Erythroblast (primary cell): Measurements from ENCODE around the gene BTBD19.
"Not testable (repeated sequence)": the region's sequence is repeated elsewhere in the genome, so short reads cannot be mapped to it uniquely, and the experiment has no call there.

Experiments used
- DNase-seq, 2 experiments: peaks; one replicate each; lab custom pipeline; 2025; lab: John Stamatoyannopoulos, UW
- GATA1 ChIP-seq: IDR thresholded peaks from 2 replicates; pipeline ENCODE4 v1.6.1; 2011; ENCODE audit warnings: low read depth, mild to moderate bottlenecking, control low read depth, low read length, moderate library complexity
- POLR2A ChIP-seq: IDR thresholded peaks from 2 replicates; pipeline ENCODE4 v1.6.1; 2011; ENCODE audit warnings: mild to moderate bottlenecking, low read length

The BTBD19 gene

GRCh38 chr1:44784094-44785028 lies 24.0 kb upstream of the BTBD19 start:
- TF ChIP-seq GATA1 = no peak
- no peak for TF ChIP-seq POLR2A
- DNase-seq = no peak

- no peak for TF ChIP-seq POLR2A
- no peak for DNase-seq
Measured at GRCh38 chr1:44785029-44785380, 23.3 kb upstream of the BTBD19 start.

- no peak for DNase-seq
- TF ChIP-seq GATA1 (no peak), POLR2A (no peak)
Measured at GRCh38 chr1:44785501-44786137, 22.7 kb upstream of the BTBD19 start.

- DNase-seq = peak; percentile 79 to 87
- no peak for TF ChIP-seq GATA1
- TF ChIP-seq POLR2A = no peak
Measured at GRCh38 chr1:44786138-44786840, 22.0 kb upstream of the BTBD19 start.

- TF ChIP-seq GATA1 (no peak), POLR2A (no peak)
Measured at GRCh38 chr1:44786841-44787426, 21.4 kb upstream of the BTBD19 start.

GRCh38 chr1:44787506-44787905 lies 20.8 kb upstream of the BTBD19 start:
- TF ChIP-seq GATA1 (no peak), POLR2A (no peak)
- no peak for DNase-seq

More at GRCh38 chr1:44786841-44787426, 21.4 kb upstream of the BTBD19 start:
- no peak for DNase-seq

- TF ChIP-seq GATA1 = no peak
- no peak for TF ChIP-seq POLR2A
- no peak for DNase-seq
Measured at GRCh38 chr1:44788120-44788860, 20.0 kb upstream of the BTBD19 start, which contains the start of gene BEST4. Gene BEST4, minus strand, starts transcription at chr1:44788170. Its CDS starts 465 bp downstream, at chr1:44787705.

GRCh38 chr1:44790968-44791801 lies 17.1 kb upstream of the BTBD19 start:
- no peak for DNase-seq
- TF ChIP-seq GATA1 (no peak), POLR2A (no peak)

GRCh38 chr1:44792736-44793502 lies 15.4 kb upstream of the BTBD19 start:
- no peak for DNase-seq
- TF ChIP-seq GATA1 (no peak), POLR2A (no peak)

- DNase-seq = not testable (repeated sequence)
Measured at GRCh38 chr1:44797886-44798285, 10.4 kb upstream of the BTBD19 start.

GRCh38 chr1:44798481-44799365 lies 9.6 kb upstream of the BTBD19 start:
- TF ChIP-seq GATA1 = no peak
- no peak for TF ChIP-seq POLR2A
- DNase-seq = no peak
